ENCODE data around the gene TSEN54.

- TF ChIP-seq CTCF (IDR thresholded peaks at IDR 0.05; ENCODE audit: poor library complexity) (no peak), EZH2phosphoT487 (IDR thresholded peaks at IDR 0.05; ENCODE audit: low read depth, severe bottlenecking, unreplicated experiment) (no peak), EZH2 (IDR thresholded peaks at IDR 0.05; ENCODE audit: borderline replicate concordance) (no peak)
Observed at GRCh38 chr17:75559958-75560533, 43.7 kb downstream of the TSEN54 start.

All from hepatocyte (in vitro differentiated cells).